ENCODE results near the gene RNF43.

Gene RNF43

GRCh38 chr17:58410714-58411407, 6.5 kb downstream of the RNF43 start:
- DNase-seq (ENCODE audit: low read depth): no peak
- no peak overlapping the region for H3K4me3 ChIP-seq (ENCODE audit: low read depth, low read length)
- TF ChIP-seq CTCF (IDR thresholded peaks at IDR 0.05; ENCODE audit: insufficient read depth, low read depth, low read length, missing control alignments): no peak

DNA sequence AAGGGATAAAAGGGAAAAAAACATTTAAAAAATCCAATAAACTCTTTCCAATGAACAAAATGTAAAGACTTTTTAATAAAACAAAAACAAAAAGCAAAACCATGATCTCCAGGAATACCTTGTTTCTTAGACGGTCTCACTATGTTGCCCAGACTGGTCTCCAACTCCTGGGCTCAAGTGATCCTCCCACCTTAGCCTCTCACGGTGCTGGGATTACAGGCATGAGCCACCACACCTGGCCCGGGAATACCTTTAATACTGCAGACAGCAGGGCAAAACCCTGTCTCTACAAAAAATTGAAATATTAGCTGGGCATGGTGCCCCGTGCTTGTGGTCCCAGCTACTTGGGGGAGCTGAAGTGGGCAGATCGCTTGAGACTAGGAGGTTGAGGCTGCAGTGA, 7.9 kb downstream of the RNF43 start:
- no peak overlapping the region for H3K4me3 ChIP-seq (ENCODE audit: low read depth, low read length)
- no peak for DNase-seq (ENCODE audit: low read depth)
- no peak for TF ChIP-seq CTCF (IDR thresholded peaks at IDR 0.05; ENCODE audit: insufficient read depth, low read depth, low read length, missing control alignments)

DNA sequence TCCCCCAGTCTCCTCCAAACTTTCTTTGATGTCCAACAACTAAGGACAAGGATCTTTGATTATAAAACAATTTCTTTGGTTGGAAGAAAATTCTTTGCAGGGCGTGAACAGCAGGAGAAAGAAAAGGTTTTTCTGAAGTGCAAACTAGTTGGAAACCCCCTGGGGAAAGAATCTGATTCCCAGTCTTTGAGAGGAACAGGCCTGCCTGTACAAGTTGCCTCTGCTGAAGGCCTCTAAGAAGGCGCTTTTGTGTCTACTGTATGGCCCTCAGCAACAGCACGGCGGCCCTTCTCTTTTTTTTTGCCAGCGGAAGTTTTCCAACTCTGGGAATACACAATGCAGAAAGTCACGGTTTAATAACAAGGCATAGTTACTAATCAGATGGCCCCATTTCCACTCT, 14.0 kb downstream of the RNF43 start:
- DNase-seq (ENCODE audit: low read depth): no peak
- H3K4me3 ChIP-seq (ENCODE audit: low read depth, low read length): no peak overlapping the region
- TF ChIP-seq CTCF (IDR thresholded peaks at IDR 0.05; ENCODE audit: insufficient read depth, low read depth, low read length, missing control alignments): no peak

- TF ChIP-seq CTCF (IDR thresholded peaks at IDR 0.05; ENCODE audit: insufficient read depth, low read depth, low read length, missing control alignments): no peak
- no peak for DNase-seq (ENCODE audit: low read depth)
- no peak overlapping the region for H3K4me3 ChIP-seq (ENCODE audit: low read depth, low read length)
Measured at GRCh38 chr17:58402679-58403078, 14.7 kb downstream of the RNF43 start.

- no peak overlapping the region for H3K4me3 ChIP-seq (ENCODE audit: low read depth, low read length)
- DNase-seq (ENCODE audit: low read depth): no peak
- TF ChIP-seq CTCF (IDR thresholded peaks at IDR 0.05; ENCODE audit: insufficient read depth, low read depth, low read length, missing control alignments): no peak
Measured at GRCh38 chr17:58402047-58402446, 15.3 kb downstream of the RNF43 start.

GRCh38 chr17:58401287-58401686, 16.0 kb downstream of the RNF43 start:
- no peak overlapping the region for H3K4me3 ChIP-seq (ENCODE audit: low read depth, low read length)

More at GRCh38 chr17:58401287-58401686, 16.0 kb downstream of the RNF43 start:
- no peak for TF ChIP-seq CTCF (IDR thresholded peaks at IDR 0.05; ENCODE audit: insufficient read depth, low read depth, low read length, missing control alignments)
- no peak for DNase-seq (ENCODE audit: low read depth)

Data from GM12865 (cell line).